ENCODE results near the gene CRB3. TPM values are rescaled to one million over a fixed set of nuclear protein-coding genes. Genes with fewer than 3 reads are reported as not detected.

Gene CRB3
- total and polyA plus RNA-seq, 8 donors: 14.9 to 78.8 (median 17.9) TPM

- intact Hi-C loops (cut with DNase I): no loop called here
- DNase-seq: no peak
- no peak for TF ChIP-seq CTCF (IDR thresholded peaks at IDR 0.05)
- no peaks in the 10 kb centered on the region for H3K36me3 ChIP-seq
- H3K27me3 ChIP-seq: no peaks in the 10 kb centered on the region
- H3K27ac ChIP-seq: no peak overlapping the region
- no peaks in the 10 kb centered on the region for H3K4me1 ChIP-seq
- H3K4me3 ChIP-seq: no peak overlapping the region
- ATAC-seq: no peak
- peaks cover 0 to 7% of the 10 kb centered on the region in 2 donors for H3K9me3 ChIP-seq
These were observed 27.9 kb downstream of the CRB3 start for GRCh38 chr19:6491802-6492592.

DNA sequence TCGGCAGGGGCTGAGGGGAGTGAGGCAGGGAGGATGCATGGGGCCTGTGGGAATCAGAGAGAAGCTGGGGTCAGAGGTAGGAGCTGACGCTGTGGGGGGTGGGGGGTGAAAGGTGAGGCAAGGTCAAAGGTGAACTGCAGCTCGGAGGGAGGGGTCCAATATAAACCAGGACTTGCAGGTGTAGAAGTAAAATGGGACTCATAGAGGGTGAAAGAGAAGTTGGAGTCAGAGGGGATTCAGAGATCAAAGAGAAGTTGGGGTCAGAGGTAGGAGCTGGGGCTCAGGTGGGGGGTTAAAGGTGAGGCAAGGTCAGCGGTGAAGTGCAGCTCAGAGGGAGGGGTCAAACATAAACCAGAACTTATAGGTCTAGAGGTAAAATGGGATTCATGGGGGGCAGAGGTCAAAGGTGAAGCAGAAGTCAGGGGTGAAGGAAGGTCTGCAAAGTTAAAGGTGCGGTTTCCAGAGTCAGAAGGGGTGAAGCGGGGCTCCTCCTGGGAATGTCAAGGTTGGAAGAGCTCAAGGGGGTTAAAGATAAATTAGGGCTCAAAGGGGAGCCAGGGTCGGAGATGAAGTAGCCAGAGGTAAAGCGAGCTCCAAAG is 30.5 kb downstream of the CRB3 start:
- H3K9me3 ChIP-seq: peaks cover 0 to 7% of the 10 kb centered on the region in 2 donors
- intact Hi-C loops (cut with DNase I): no loop called here
- no peaks in the 10 kb centered on the region for H3K36me3 ChIP-seq
- H3K27ac ChIP-seq: no peak overlapping the region
- H3K4me1 ChIP-seq: no peaks in the 10 kb centered on the region
- TF ChIP-seq CTCF (IDR thresholded peaks at IDR 0.05): no peak
- ATAC-seq (no peak), DNase-seq (no peak)
- no peak overlapping the region for H3K4me3 ChIP-seq
- peaks cover 0 to 8% of the 10 kb centered on the region in 2 donors for H3K27me3 ChIP-seq

- no peaks in the 10 kb centered on the region for H3K4me1 ChIP-seq
- no peak overlapping the region for H3K27ac ChIP-seq
- no peak for DNase-seq
- no peaks in the 10 kb centered on the region for H3K36me3 ChIP-seq
- intact Hi-C loops (cut with DNase I): no loop called here
- H3K4me3 ChIP-seq: no peak overlapping the region
- no peak for ATAC-seq
- TF ChIP-seq CTCF (IDR thresholded peaks at IDR 0.05): no peak
- peaks cover 3 to 22% of the 10 kb centered on the region in 2 donors for H3K27me3 ChIP-seq
- H3K9me3 ChIP-seq: peaks cover 0 to 7% of the 10 kb centered on the region in 2 donors
These were observed 31.9 kb downstream of the CRB3 start for GRCh38 chr19:6495947-6496346.

DNA sequence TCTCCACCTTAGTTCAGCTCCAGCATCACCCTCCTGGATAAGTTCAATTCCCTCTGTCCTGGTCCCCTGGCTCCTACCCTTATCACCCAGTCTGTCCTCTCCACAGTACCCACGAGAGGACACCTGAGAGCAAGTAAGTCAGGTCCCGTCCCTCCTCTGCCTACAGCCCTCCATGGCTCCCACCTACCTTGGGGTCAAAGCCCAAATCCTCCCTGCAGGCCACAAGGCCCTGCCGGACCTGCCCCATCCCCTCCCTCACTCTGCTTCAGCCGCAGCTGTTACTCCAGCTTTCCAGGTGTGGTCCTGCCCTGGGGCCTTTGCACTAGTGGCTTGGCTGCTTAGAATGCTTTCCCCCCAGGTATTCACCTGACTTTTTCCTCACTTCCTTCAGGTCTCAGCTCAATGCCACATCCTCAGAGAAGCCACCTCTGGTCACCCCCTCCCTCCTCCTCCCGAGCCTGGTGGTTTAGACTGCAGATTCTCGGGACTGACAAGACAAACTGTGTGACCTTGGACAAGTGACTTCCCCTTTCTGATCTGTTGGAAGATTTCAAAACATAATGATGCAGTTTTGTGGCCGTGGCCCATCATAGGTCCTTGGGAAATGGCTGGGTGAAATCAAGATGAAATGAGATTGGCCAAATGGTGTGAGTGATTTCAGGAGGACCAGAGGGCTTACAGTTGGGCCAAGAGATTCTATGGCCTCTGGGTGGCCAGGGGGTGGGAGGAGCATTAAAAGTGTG is 34.4 kb downstream of the CRB3 start:
- Histone ChIP-seq H3K27me3 (peaks cover 23 to 47% of the 10 kb centered on the region in 2 donors), H3K36me3 (no peaks in the 10 kb centered on the region), H3K27ac (no peak overlapping the region), H3K9me3 (no peaks in the 10 kb centered on the region), H3K4me3 (no peak overlapping the region), H3K4me1 (peaks cover 6 to 11% of the 10 kb centered on the region in 2 donors)
- TF ChIP-seq CTCF (IDR thresholded peaks at IDR 0.05): no peak
- ATAC-seq: no peak
- intact Hi-C loops (cut with DNase I): no loop called here
- no peak for DNase-seq

Data from left lung (tissue), 10 donors.